Activated T-helper 1 cell treated with Interleukin-2 at 50 U/mL for 16 hours (primary cell): Measurements from ENCODE around the gene FBLIM1.

Experiments
- DNase-seq: peaks from one replicate; pipeline ENCODE4 v3.0.0-alpha.2; 2020; ENCODE audit warnings: low read depth

FBLIM1 gene

DNA sequence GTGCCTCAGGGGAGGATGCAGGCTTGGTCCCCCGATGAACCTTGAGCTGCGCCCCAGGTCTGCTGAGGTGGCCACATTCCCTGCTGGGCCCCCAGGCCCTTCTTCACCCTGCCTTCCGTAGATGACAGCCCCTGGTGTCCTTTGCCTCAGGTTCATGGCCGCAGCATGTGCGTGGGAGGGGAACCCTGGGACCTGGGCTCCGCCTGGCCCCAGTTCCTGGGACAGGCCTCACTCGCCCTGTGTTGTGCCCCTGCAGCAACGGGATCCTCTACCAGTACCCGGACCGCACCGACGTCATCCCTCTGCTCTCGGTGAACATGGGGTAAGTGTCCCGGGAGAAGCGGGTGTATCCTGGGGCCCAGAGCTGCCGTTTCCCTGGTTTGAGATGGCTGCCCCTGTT, 27.7 kb upstream of the FBLIM1 start:
- no peak for DNase-seq

- DNase-seq = no peak
These were observed 26.6 kb upstream of the FBLIM1 start for GRCh38 chr1:15731735-15732685.

- DNase-seq = no peak
These were observed 25.9 kb upstream of the FBLIM1 start for GRCh38 chr1:15732686-15733081.

DNA sequence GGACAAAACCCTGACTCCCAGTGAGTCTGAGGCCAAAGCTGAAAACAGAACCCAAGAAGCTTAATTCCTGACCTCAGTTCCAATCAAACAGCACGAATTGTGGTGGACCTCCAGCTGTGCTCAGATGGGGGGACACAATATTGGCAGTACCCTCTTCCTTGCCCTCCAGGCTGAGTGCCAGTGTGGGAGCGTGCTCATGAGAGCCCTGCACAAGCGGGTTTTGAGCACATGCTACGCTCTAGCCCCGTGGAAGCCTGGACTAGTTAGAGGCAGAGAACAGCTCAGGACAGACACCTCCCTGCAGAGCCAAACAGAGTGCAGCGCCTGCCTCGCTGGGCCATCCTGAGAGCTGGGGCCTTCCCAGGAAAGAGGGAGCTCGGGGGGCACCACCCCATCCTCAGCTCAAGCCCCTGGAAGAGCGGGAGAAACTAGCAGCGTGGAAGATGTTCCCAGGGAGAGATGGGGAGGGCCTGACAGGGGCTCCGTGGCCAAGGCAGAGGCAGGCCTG, 25.3 kb upstream of the FBLIM1 start:
- DNase-seq = no peak

- DNase-seq = no peak
These were observed 24.8 kb upstream of the FBLIM1 start for GRCh38 chr1:15733726-15734226.

- DNase-seq = no peak
These were observed 24.3 kb upstream of the FBLIM1 start for GRCh38 chr1:15734296-15734695.

DNA sequence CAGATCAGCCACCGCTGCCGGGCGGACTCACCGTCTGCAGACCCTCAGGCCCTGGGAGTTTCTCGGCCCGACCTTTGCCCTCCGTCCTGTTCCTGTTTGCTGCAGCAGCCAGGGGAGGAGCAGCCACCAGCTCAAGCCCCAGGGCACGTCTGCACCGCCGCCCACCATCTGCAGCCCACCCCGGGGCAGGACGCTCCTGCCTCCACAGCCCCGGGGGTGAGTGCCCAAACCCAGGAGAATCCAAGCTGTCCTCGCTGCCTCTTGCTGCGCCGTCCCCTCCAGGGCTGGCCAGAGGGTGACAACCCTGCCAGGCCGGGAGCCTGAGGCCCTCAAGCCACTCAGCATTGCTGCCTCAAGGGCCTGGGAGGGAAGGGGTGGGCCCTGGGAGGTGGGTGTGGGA, 23.7 kb upstream of the FBLIM1 start:
- DNase-seq = no peak

- no peak for DNase-seq
These were observed 23.1 kb upstream of the FBLIM1 start for GRCh38 chr1:15735304-15736037.

DNA sequence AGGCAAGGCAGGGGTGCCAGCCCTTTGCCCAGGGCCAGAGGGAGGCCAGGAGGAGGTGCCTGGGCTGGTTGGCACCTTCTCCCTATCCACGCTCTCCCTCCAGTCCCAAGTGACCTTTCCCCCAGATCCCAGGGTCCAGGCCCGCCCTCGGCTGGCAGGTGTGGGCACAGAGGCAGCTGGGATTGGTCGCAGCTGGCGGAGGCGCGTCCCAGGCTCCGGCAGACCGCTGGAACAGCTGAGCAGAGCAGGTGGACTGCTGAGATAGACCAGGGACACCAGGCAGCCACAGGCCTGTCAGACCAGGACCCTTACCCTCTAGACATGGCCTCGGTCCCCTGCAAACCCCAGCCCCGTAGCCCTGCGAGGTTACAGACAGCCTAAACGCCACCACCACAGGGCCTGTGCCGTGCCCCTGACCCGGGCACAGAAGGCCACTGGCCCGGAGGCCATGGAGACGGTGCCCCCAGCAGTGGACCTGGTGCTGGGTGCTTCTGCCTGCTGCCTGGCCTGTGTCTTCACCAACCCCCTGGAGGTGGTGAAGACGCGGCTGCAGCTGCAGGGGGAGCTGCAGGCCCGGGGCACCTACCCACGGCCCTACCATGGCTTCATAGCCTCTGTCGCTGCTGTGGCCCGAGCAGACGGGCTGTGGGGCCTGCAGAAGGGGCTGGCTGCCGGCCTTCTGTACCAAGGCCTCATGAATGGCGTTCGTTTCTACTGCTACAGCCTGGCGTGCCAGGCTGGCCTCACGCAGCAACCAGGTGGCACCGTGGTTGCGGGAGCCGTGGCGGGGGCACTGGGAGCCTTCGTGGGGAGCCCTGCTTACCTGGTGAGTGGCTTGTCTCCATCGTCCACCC, 22.3 kb upstream of the FBLIM1 start, which contains the start of gene SLC25A34:
SLC25A34 (plus strand) TSS at position 221 of the 854 bp plus-strand sequence; CDS start at position 449, 228 bp downstream.
- DNase-seq = no peak

DNA sequence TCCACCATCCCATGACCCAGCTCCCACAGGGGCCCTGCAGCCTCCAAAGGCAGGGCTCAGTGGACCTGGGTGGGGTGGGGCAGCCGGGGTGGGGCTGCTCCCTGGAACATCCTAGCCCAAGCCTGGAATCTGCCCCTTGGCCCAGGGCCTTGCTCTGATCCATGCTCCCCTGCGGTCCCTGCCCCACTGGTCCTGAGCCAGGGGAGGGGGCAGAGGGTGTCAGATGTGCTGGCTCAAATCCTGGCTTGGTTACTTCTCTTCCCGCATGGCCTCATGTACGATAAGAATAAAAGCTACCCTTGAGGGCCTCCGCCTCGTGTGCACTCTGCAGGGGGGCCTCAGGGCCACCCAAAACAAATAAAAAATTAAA, 21.7 kb upstream of the FBLIM1 start:
- DNase-seq = no peak

DNA sequence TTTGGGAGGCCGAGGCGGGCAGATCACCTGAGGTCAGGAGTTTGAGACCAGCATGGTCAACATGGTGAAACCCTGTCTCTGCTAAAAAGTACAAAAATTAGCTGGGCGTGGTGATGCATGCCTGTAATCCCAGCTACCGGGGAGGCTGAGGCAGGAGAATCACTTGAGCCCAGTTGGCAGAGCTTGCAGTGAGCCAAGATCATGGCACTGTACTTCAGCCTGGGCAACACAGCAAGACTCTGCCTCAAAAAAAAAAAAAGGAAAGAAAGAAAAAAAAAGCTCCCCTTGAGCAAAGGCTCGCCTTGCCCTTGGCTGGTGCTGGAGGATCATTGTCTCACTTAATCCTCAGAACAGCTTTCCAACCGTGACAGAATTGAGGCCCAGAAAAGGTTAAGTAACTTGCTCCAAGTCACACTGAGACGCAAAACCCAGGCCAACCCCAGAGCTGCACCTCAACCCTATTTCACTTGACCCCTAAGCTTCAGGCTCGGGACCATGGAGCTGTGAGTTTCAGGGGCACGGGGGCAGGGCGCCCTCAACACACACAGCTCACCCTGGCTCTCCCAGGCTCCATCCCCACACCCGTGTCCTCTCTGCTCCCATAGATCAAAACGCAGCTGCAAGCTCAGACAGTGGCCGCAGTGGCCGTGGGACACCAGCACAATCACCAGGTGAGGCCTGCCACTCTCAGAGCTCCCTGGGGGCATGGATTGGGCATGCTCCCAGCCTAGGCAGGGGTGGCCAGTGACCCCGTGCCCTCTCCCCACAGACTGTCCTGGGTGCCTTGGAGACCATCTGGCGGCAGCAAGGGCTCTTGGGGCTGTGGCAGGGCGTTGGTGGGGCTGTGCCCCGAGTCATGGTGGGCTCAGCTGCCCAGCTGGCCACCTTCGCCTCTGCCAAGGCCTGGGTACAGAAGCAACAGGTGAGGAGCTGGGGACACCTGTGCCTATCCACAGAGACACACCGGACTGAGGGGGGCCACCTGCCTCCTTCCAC, 21.0 kb upstream of the FBLIM1 start:
- no peak for DNase-seq

DNA sequence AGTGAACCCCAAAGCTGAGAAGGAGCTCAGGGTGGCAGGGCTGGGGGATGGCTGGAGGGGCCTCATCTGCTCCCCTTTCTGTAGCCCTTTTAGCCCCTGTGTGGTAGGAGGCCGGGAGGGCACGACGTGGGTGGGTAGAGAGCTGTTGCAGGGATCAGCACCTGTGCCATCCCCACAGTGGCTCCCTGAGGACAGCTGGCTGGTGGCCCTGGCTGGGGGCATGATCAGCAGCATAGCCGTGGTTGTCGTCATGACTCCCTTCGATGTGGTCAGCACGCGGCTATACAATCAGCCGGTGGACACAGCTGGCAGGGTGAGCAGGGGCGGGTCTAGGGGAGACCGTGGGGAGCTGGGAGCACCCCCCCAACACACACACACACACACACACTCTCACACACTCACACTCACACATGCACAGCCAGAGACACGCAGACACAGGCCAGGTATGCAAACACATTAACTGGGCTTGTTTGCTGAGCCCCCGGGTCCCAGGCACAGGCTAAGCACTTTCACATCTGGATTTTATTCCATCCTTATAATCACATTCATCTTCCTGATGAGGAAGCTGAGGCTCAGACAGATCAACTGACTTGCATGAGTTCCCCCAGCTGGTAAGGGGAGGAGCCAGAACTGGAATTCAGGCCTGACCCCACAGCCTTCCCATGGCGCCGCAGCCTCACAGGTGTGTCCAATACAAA, 20.0 kb upstream of the FBLIM1 start:
- no peak for DNase-seq

GRCh38 chr1:15739259-15739658, 19.3 kb upstream of the FBLIM1 start:
- DNase-seq = no peak

- DNase-seq = no peak
These were observed 18.9 kb upstream of the FBLIM1 start for GRCh38 chr1:15739745-15740144.

DNA sequence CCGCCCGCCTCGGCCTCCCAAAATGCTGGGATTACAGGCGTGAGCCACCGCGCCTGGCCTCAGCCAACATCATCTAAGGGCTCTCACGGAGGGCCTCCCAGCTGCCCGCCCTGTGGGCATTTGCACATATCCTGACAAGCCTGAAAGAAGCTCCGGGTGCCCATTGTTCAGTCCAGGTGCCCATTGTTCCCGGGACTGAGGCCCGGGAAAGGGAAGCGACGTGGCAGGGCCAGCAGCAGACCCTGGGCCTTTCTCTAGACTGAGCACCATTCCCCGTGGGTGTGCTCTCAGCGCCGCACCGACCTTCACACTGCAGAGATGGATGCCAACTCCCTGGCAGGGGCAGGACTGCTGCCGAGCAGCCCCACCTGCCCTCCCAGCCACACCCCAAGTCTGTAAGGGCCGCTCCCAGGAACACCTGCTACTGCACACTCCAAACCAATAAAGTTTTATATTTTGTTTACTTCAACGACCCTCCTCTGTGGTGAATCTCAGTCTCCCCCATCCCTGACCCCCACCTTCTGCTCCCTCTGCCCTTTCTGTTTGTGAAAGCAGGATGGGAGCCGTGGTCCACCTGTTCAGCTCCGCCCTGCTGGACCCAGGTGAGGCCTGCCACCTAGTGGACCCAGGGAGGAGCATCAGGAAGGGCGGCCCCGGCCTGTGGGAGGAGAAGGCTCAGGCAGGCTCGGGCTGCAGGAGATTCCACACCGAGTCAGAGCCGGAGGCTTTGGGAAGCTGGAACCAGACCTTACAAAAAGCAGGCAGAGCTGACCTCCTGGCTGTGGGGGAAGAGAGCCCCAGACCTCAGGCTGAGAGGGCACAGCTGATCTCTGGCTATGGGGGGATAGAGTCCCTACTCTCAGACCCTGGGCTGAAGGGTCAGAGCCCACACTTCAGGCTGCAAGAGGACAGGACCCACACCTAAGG, 17.4 kb upstream of the FBLIM1 start:
- peak; percentile 47 for DNase-seq

DNA sequence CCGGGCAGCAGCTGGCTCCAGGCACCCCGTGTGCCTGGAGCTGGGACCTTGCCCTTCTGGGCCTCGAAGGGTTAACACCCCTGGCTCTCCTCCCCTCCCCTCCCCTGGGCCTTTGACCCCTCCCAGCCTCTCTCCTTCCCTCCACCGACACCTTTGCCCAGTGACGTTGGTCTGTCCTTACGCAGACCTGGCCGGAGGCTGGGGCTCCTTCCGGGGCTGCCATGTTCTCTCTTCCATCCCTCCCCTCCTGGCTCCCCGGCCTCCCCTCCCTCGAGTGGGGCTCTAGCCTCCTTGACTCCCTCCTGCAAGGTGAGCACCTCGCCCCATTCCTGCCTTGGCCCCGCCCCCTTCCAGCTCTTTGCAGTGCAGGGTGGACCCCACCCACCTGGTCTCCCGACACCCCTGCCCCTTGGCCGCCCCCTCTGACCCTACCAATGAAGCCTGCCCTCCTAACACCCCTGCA, 16.2 kb upstream of the FBLIM1 start, which contains the start of gene TMEM82:
TMEM82 (plus strand) TSS at position 161 of the 463 bp plus-strand sequence; CDS start at position 222, 61 bp downstream.
- no peak for DNase-seq

DNA sequence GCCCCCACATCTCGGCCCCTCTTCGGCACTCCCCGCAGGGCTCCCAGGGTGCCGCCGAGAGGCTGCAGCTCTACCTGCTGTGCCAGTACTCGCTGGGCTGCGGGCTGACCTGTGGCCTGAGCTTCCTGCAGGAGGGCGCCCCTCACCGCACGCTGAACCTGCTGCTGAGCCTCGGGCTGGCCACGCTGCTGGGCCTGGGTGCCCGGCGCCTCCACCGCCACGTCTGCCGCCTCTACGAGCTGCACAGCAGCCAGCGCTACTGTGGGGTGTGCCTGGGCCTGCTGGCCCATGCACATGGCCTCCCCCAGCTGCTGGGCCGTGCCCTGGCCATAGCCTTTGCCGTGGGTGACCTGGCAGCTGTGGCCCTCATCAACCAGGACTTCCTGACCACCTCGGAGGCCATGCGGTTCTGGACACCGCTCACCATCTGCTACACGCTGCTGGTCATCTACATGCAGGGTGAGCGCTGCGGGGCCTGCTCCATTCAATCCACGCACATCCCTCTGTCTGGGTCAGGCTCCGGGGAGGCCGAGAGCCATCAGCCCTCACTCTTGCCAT, 14.4 kb upstream of the FBLIM1 start:
- DNase-seq = no peak

DNA sequence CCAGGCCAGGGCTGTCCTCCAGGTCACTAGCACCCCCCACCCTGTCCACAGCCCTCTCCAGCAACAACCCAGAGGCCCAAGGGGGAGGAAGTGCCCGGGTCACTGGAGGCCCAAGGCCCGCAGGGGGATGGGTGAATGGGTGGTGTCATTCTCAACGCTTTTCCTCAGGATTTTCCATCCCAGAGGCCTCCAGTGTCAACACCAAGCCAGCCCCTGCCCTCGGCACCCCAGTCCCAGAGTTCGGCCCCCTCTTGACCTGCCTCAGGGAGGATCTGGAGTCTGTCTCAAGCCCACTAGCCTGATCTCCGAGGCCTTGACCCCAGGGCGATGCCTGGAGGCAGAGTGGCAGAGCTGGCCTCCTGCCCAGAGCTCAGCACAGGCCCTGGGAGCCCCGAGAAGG, 11.2 kb upstream of the FBLIM1 start:
- DNase-seq = no peak
